RPMI7951 (cell line): ENCODE measurements around the gene ETV6. TPM values are rescaled to one million over a fixed set of nuclear protein-coding genes. Genes with fewer than 3 reads are reported as not detected.
A peak's percentile ranks its signal among the peaks of the same experiment; 100 is the strongest.
"Not testable (repeated sequence)": the region's sequence is repeated elsewhere in the genome, so short reads cannot be mapped to it uniquely, and the experiment has no call there.

Experiments
- DNase-seq: peaks from one replicate; pipeline ENCODE4 v3.0.0-alpha.2; 2012; ENCODE audit warnings: low read depth
- total RNA-seq: library from RNA; depleted of rRNA; stranded (reverse); fragments of >200 nt; shearing (Covaris generic); gene quantifications from 2 replicates; pipeline ENCODE4 v1.2.3, GENCODE V29; 2014

ETV6 gene
- total RNA-seq, 1 experiment from 2014 or later: 7.9 TPM

- DNase-seq: no peak
Measured at GRCh38 chr12:11668611-11669010, 19.1 kb downstream of the ETV6 start.

GRCh38 chr12:11669348-11669747 lies 19.9 kb downstream of the ETV6 start:
- DNase-seq: no peak

GRCh38 chr12:11672256-11673191 lies 23.1 kb downstream of the ETV6 start:
- DNase-seq: no peak

- no peak for DNase-seq
Measured at GRCh38 chr12:11673666-11674461, 24.4 kb downstream of the ETV6 start.

- DNase-seq: no peak
Measured at GRCh38 chr12:11674894-11675390, 25.5 kb downstream of the ETV6 start.

GRCh38 chr12:11676052-11676451 lies 26.6 kb downstream of the ETV6 start:
- no peak for DNase-seq

GRCh38 chr12:11677093-11677492 lies 27.6 kb downstream of the ETV6 start:
- DNase-seq: no peak

- no peak for DNase-seq
Measured at GRCh38 chr12:11677752-11678151, 28.3 kb downstream of the ETV6 start.

- DNase-seq: no peak
Measured at GRCh38 chr12:11678781-11679180, 29.3 kb downstream of the ETV6 start.

- DNase-seq: peak; percentile 13
Measured at GRCh38 chr12:11681207-11681606, 31.7 kb downstream of the ETV6 start.

GRCh38 chr12:11681695-11682094 lies 32.2 kb downstream of the ETV6 start:
- DNase-seq: not testable (repeated sequence)

GRCh38 chr12:11684393-11684792 lies 34.9 kb downstream of the ETV6 start:
- DNase-seq: no peak

- DNase-seq: no peak
Measured at GRCh38 chr12:11684811-11685210, 35.3 kb downstream of the ETV6 start.

GRCh38 chr12:11685316-11685715 lies 35.8 kb downstream of the ETV6 start:
- no peak for DNase-seq

GRCh38 chr12:11685716-11686115 lies 36.2 kb downstream of the ETV6 start:
- DNase-seq: no peak

GRCh38 chr12:11686120-11686519 lies 36.6 kb downstream of the ETV6 start:
- no peak for DNase-seq

- no peak for DNase-seq
Measured at GRCh38 chr12:11687528-11687927, 38.1 kb downstream of the ETV6 start.

- no peak for DNase-seq
Measured at GRCh38 chr12:11688379-11688778, 38.9 kb downstream of the ETV6 start.

- DNase-seq: no peak
Measured at GRCh38 chr12:11688831-11689230, 39.4 kb downstream of the ETV6 start.

GRCh38 chr12:11689591-11690186 lies 40.2 kb downstream of the ETV6 start:
- DNase-seq: peak; percentile 84

- DNase-seq: no peak
Measured at GRCh38 chr12:11693067-11693466, 43.6 kb downstream of the ETV6 start.

- DNase-seq: no peak
Measured at GRCh38 chr12:11693601-11694000, 44.1 kb downstream of the ETV6 start.
